NCI-H345 (cell line): Measurements from ENCODE around the gene CFAP99.
"Not testable (repeated sequence)": the region's sequence is repeated elsewhere in the genome, so short reads cannot be mapped to it uniquely, and the experiment has no call there.

Experiments
- DNase-seq: peaks from one replicate; lab custom pipeline; 2025; lab: John Stamatoyannopoulos, UW

The CFAP99 gene

DNA sequence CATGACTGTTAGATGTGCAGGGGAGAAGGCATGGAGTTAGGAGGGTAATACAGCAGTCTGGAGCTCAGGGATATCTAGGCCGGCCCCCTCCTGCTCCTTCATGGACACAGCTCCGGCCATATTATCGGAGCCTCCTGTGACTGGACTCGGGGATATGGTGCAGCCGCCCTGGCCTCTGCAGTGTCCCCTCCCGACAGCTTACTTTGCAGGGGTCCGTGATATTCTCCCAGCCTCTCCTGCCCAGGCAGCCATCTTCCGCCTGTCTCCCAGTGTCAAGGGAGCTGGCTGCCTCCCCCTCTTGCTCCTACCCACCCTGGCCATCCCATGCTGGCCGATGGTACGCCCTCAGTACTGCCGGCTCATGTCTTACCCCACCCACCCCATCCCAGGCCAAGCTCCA is 30.3 kb downstream of the CFAP99 start:
- no peak for DNase-seq

- no peak for DNase-seq
Measured at GRCh38 chr4:2449511-2450392, 31.0 kb downstream of the CFAP99 start.

- DNase-seq: no peak
Measured at GRCh38 chr4:2450394-2451035, 31.8 kb downstream of the CFAP99 start.

DNA sequence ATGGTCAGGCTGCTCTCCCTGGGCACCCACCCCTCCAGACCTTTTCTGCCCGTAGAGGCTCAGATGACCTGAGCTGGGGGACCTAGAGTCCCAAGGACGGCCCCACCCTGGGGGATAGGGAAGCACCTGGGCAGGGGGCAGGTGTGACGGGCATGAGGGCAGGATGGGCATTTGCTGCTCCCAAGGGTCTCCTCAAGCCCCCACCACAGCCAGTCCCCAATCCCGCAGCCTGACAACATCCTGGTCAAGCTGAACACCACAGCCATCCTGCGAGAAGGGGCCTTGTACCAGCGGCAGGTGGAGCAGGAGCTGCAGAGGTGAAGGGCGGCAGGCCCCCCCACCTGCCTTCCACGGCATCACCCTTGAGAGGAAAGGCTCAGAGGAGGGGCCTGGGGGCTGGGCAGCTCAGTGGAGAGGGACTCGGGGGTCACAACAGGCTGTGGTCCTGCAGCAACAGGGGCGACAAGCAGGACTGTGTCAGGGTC is 32.3 kb downstream of the CFAP99 start:
- no peak for DNase-seq

DNA sequence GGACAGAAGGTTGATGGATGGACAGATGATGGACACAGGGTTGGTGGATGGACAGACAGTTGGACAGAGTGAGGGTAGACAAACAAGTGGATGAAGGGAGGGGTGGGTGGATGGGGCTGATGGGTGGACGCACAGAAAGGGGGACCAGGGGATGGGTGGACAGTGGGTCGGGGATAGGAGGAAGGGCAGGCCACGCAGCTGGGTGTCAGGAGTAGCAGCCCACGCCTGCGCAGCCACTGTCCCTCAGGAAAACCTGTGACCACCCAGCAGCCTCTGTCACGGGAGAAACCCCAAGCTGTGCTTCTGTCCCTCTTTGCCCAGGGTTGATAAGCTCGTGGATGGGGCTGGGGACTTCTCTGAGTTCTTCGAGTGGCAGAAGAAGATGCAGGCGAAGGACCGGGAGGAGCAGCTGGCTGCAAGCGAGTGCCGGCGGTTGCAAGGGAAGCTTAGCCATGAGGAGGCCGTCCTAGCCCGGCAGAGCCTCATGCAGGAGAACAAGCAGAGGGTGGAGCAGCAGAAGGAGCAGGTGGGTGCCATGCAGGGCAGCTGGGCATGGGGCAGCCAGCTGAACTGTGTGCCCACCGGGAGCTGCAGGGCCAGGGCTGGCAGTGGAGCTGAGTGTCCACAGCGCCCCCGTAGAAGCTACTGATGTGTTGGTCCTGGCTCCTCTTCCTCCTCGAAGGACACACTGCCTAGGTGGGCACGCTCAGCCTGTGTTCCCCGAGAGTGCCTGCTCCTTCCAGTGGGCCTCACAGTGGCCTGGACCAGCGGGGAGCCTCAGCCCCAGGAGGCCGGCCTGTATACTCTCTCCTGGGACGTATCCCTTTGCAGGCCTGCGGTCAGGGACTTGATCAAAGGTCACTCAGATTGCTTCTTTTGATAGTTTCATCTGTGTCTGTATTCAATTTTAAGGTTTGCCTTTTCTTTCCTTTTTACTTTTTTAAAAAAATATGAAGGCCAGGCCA is 33.3 kb downstream of the CFAP99 start:
- DNase-seq: no peak

DNA sequence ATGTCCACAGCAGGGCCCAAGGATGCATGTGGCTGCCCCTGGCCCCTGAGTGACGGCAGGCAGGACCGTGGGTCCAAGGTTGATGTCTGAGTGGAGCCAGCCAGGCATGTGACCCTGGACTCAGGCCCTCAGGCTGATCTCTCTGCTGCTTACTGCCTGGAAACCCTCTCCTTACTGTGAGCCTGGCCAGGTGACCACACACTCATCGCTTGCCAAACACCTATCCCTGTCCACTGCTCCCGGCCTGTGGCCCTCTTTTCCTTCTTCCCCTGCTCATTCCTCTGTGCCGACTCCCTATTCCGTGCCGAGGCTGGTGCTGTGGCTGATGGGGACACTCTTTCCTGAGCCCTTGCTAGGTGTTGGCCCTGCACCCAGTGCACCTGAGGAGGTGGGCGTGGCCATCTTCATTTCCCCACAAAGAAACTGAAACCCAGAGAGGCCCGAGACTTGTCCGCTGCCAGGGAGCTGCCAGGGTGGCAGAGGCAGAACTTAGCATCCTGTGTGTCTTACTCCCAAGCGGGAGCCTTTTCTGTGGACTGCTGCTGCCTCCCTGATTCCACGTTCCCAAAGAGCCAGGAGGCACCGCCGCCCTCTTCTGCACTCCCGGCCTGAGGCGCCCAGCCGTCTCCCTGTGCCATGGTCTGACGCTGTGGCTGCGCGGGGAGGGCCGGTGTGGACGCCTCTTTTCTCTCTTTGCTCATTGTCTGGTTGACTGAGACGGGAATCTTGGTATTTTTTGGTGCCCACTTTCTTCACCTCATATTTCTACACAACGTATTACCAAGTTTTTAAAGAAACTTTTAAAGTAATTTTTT is 38.9 kb downstream of the CFAP99 start:
- DNase-seq: no peak

GRCh38 chr4:2458546-2459491 is 40.1 kb downstream of the CFAP99 start:
- peak; percentile 28 for DNase-seq

DNA sequence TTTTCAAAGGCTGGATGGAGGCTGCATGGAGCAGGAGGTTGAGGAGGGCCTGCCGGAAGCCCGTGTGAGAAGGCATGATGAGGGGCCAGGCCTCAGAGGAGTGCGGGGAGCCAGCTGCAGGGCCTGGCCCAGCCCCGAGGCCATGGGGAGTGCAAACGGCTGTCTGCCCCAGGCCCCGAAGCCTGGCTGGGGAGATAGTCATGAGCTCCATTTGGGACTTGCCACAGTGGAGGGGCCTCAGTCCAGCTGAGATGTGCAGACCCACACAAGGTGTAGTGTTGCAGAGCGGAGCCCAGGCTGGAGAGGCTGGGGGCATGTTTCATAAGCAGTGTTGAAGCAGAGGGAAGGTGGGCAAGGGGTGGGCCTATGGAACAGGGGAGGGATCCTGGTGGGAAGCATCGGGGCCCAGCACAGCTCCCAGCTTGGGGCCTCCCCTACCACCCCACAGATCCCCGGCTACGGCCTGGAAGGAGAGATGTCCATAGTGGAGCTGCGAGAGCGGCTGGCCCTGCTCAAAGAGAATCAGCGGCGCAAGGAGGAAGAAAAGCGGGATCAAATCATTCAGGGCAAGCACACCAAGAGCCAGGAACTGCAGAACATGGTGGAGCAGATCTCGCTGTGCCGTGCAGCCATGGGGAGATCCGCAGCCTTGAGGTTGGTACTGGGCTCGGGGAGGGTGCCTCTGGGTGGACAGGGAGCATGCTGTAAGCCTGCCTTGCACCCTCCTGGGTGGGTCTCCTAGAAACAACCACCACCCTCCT is 41.0 kb downstream of the CFAP99 start:
- no peak for DNase-seq

GRCh38 chr4:2461246-2461960 is 42.6 kb downstream of the CFAP99 start:
- DNase-seq: no peak

DNA sequence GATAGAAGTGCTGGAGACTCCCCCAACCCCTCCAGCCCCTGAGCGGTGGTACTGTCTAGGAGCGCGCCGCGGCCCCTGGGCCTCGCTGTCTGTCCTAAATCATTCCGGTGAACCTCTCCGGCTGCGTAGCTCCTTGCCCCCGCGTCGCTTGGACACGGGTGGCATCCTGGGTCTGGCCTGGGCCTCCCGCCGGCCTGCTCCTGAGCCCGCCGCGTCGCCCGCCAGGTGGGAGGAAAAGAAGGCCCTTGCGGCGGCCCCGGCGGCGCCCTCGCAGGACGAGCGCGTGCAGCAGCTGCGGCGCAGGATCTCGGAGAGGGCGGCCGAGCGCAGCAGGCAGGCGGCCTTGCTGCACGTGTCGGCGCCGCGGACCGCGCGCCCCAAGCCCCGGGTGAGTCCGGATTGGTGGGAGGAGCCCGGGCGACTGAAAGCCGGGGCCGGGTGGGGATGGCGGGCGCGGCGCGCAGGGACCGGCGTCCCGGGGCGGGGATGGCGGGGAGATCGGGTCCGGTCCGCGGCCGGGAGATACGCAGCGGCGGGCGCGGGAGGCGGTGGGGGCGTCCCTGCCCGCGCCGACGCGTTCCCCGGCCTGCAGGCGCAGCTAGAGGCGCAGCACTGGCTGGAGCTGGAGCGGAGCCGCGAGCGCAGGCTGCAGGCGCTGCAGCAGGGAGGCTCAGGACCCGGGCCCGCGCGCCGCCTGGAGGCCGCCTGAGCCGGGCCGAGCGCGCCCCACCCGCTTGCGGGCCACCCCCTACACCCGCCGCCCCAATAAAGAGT is 43.6 kb downstream of the CFAP99 start:
- peak; percentile 45 for DNase-seq

- no peak for DNase-seq
Measured at GRCh38 chr4:2462992-2463762, 44.4 kb downstream of the CFAP99 start.

- DNase-seq: no peak
Measured at GRCh38 chr4:2465032-2465431, 46.3 kb downstream of the CFAP99 start.

DNA sequence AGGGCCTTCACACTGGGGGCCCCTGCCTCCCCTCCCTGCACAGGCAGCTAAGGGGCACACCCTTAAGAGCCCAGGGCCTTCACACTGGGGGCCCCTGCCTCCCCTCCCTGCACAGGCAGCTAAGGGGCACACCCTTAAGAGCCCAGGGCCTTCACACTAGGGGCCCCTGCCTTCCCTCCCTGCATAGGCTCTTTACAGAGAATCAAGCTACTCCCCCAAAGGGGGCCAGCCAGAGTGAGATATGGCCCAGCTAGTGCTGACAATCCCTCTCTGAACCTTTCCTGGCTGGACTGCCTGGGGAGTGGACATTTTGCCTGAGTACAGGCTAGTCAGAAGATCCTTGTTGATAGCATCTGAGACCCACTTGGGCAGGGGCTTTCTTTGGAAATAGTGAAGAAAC is 46.8 kb downstream of the CFAP99 start:
- not testable (repeated sequence) for DNase-seq

DNA sequence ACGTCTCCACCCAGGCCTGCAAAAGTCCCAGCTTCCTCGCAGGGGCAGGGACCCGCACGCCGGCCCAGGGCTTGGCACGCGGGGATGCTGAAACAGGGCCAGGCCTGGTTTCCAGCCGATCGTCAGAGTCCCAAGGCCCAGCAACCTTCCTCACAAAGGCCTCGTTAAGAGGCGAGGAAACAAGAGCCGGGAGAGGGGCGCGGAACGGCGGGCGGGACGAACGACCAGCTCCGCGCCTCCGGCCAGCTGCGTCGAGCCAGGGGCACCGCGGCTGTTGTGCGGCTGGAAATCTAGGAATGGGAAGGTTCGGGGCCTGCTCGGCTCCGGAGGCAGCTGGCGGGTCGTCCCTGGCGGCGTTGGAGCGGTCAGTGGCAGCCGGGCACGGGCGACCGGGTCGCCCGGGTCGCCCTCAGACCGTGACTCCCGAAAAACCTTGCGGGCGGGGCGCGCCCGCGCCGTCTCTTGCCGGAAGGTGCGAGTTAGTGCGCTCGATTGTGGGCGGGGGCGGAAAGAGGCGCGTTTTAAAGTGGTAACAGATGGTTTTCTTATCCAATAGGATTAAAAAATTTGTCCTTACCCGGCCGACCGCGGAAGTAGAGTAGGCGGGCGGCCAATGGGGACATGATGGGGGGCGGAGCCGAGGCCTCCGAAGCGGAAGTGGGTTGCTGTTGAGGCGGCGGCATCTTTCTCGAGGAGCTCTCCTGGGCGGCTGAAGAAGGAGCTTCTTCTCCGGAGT is 49.9 kb downstream of the CFAP99 start, which contains the start of gene RNF4:
Gene RNF4, plus strand, starts transcription at position 651 of the 736 bp plus-strand sequence. CDS start 21,388 bp downstream, outside the sequence.
- DNase-seq: peak; percentile 94

GRCh38 chr4:2469192-2469984 is 50.6 kb downstream of the CFAP99 start:
- peak; percentile 9 for DNase-seq
